Hematopoietic multipotent progenitor cell treated with erythropoietin and hydrocortisone succinate and interleukin-3 and kit ligand, for 17 days (in vitro differentiated cells): Measurements from ENCODE around the gene ZNF57.
"Not testable (repeated sequence)": the region's sequence is repeated elsewhere in the genome, so short reads cannot be mapped to it uniquely, and the experiment has no call there.

ENCODE experiments used
- DNase-seq: peaks from one replicate; pipeline ENCODE4 v3.0.0-alpha.2; 2015; ENCODE audit warnings: low spot score

ZNF57 gene

GRCh38 chr19:2900296-2901252 is at the start of gene ZNF57:
Gene ZNF57, plus strand, starts transcription at chr19:2900928. Its CDS starts 118 bp downstream, at chr19:2901046.
- peak; percentile 87 for DNase-seq

- no peak for DNase-seq
These were observed 48.1 kb upstream of the ZNF57 start for GRCh38 chr19:2852598-2852997.

GRCh38 chr19:2853015-2853606 is 47.6 kb upstream of the ZNF57 start:
- no peak for DNase-seq

GRCh38 chr19:2854849-2855248 is 45.9 kb upstream of the ZNF57 start:
- DNase-seq, result no peak

- DNase-seq, result no peak
These were observed 44.2 kb upstream of the ZNF57 start for GRCh38 chr19:2856457-2857050.

GRCh38 chr19:2858864-2859263 is 41.9 kb upstream of the ZNF57 start:
- DNase-seq, result no peak

GRCh38 chr19:2863816-2864215 is 36.9 kb upstream of the ZNF57 start:
- DNase-seq, result no peak

- DNase-seq, result no peak
These were observed 35.2 kb upstream of the ZNF57 start for GRCh38 chr19:2865334-2866100.

- no peak for DNase-seq
These were observed 34.2 kb upstream of the ZNF57 start for GRCh38 chr19:2866495-2867024.

GRCh38 chr19:2867025-2867991 is 33.4 kb upstream of the ZNF57 start, which contains the start of gene ZNF556:
Gene ZNF556, plus strand, starts transcription at chr19:2867335. Its CDS starts 87 bp downstream, at chr19:2867422.
- no peak for DNase-seq

- no peak for DNase-seq
These were observed 31.1 kb upstream of the ZNF57 start for GRCh38 chr19:2869618-2870017.

- not testable (repeated sequence) for DNase-seq
These were observed 28.6 kb upstream of the ZNF57 start for GRCh38 chr19:2872175-2872574.

GRCh38 chr19:2877398-2878331 is 23.1 kb upstream of the ZNF57 start:
- no peak for DNase-seq

GRCh38 chr19:2883686-2884439 is 16.9 kb upstream of the ZNF57 start:
- DNase-seq, result no peak

- DNase-seq, result no peak
These were observed 15.0 kb upstream of the ZNF57 start for GRCh38 chr19:2885736-2886135.

GRCh38 chr19:2887391-2887914 is 13.3 kb upstream of the ZNF57 start:
- peak; percentile 14 for DNase-seq

GRCh38 chr19:2888731-2889224 is 11.9 kb upstream of the ZNF57 start:
- DNase-seq, result no peak

GRCh38 chr19:2890531-2890930 is 10.2 kb upstream of the ZNF57 start:
- DNase-seq, result not testable (repeated sequence)
